ENCODE data around the gene WDR93.

DNA sequence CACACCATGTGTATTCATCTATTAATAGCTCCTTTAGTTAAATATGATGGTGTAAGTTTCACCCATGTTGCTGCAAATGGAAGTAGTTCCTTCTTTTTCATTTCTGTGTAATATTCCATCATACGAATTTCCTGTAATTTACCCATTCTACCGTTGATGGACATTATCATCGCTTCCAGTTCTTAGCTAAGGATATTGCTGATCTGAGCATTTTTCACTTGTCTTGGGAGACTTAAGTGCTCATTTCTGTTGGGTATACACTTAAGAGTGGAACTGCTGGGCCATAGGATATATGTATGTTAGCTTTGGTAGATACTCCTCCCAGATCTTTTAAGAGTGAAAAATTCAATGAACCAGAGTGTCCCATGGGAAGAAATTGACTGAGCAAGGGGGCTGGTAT lies 22.4 kb upstream of the WDR93 start:
- TF ChIP-seq FOXP2 (optimal IDR thresholded peaks at IDR 0.05; ENCODE audit: control extremely low read depth, extremely low read length, insufficient read depth) (no peak), POLR2AphosphoS5 (IDR thresholded peaks at IDR 0.05; ENCODE audit: borderline replicate concordance, low read depth, low read length) (no peak), EZH2 (IDR thresholded peaks at IDR 0.05) (no peak)
